Lung (tissue), 12 donors: ENCODE data around the gene NLGN1. TPM values are rescaled to one million over a fixed set of nuclear protein-coding genes. Genes with fewer than 3 reads are reported as not detected.

ENCODE experiments used
- ATAC-seq: fragments of 200-7000 bp; cut with Tn5 transposase; one replicate; pipeline ENCODE4 v1.9.1; 2020; ENCODE audit warnings: moderate number of reproducible peaks; ENCODE audit not compliant: insufficient read depth, low FRiP score
- DNase-seq, 3 donors: peaks; one replicate each; pipeline ENCODE4 v3.0.0-alpha.2; 2013 to 2017
- H3K27ac ChIP-seq, 2 donors: one replicate each; pipeline ENCODE4 v1.5.1; 2013; ENCODE audit warnings: mild to moderate bottlenecking in 2 of 2, moderate library complexity in 2 of 2, control low read depth in 1 of 2, inconsistent platforms in 1 of 2, low read depth in 1 of 2, low read length in 1 of 2
- H3K27me3 ChIP-seq, 3 donors: one replicate each; pipeline ENCODE4 v1.5.1; 2013; ENCODE audit warnings: low read length in 2 of 3; ENCODE audit not compliant: control insufficient read depth in 3 of 3, insufficient read depth in 3 of 3
- H3K36me3 ChIP-seq, 4 donors: one replicate each; pipeline ENCODE4 v1.5.1; 2013; ENCODE audit warnings: low read length in 4 of 4, mild to moderate bottlenecking in 1 of 4, moderate library complexity in 1 of 4; ENCODE audit not compliant: control insufficient read depth in 4 of 4, insufficient read depth in 4 of 4
- H3K4me1 ChIP-seq, 5 donors: one replicate each; pipeline ENCODE4 v1.5.1; 2013; ENCODE audit warnings: low read length in 5 of 5, mild to moderate bottlenecking in 2 of 5, moderate library complexity in 1 of 5; ENCODE audit not compliant: control insufficient read depth in 5 of 5, insufficient read depth in 5 of 5
- H3K4me3 ChIP-seq: one replicate; pipeline ENCODE4 v1.5.1; 2013; ENCODE audit warnings: mild to moderate bottlenecking, control low read depth, moderate library complexity
- H3K9ac ChIP-seq, 2 donors: one replicate each; pipeline ENCODE4 v1.5.1; 2013; ENCODE audit warnings: low read length in 2 of 2, control low read depth in 1 of 2; ENCODE audit not compliant: insufficient read depth in 1 of 2
- H3K9me3 ChIP-seq, 4 donors: one replicate each; pipeline ENCODE4 v1.5.1; 2013; ENCODE audit warnings: low read length in 3 of 4, mild to moderate bottlenecking in 1 of 4, moderate library complexity in 1 of 4; ENCODE audit not compliant: control insufficient read depth in 4 of 4, insufficient read depth in 3 of 4
- WGBS, 2 donors: extraction: QIAGEN DNeasy Blood & Tissue Kit; methylation state at CpG; one replicate each; pipeline ENCODE4 v1.1.7; 2013; 5-methylcytosine and 5-hydroxymethylcytosine counted together
- polyA plus RNA-seq, 2 donors: library from polyadenylated mRNA; stranded (reverse); fragments of 200-250 nt; gene quantifications; one replicate each; pipeline ENCODE4 v1.2.1, GENCODE V29; 2013
- total RNA-seq, 2 donors: library from RNA; depleted of rRNA in 1 of 2; stranded (reverse); fragments of >200 nt in 1 of 2; gene quantifications; one replicate each; pipeline ENCODE4 v1.2.1, GENCODE V29; 2014 to 2021
- TF ChIP-seq, protein P1 (sequence below): IDR thresholded peaks from 2 replicates; pipeline ENCODE4 v1.5.1; 2012; ENCODE audit warnings: mild to moderate bottlenecking; ENCODE audit errors: control extremely low read depth, extremely low read depth
- donor health status: control.
- donor health status: control.
- donor health status: Bipolar disorder and iron deficiency.
- donor health status: healthy.
- donor health status: DM: yes; HTN: yes; CAD: no.

The NLGN1 gene
- total and polyA plus RNA-seq, 4 donors: 0.24 to 22.2 (median 1.9) TPM

GRCh38 chr3:174270841-174271240 is 873.3 kb downstream of the NLGN1 start:
- Histone ChIP-seq H3K27ac (no peak overlapping the region), H3K36me3 (no peaks in the 10 kb centered on the region), H3K9me3 (no peaks in the 10 kb centered on the region), H3K9ac (no peak overlapping the region), H3K27me3 (no peaks in the 10 kb centered on the region), H3K4me1 (no peaks in the 10 kb centered on the region), H3K4me3 (no peak overlapping the region)
- TF ChIP-seq, protein P1, sequence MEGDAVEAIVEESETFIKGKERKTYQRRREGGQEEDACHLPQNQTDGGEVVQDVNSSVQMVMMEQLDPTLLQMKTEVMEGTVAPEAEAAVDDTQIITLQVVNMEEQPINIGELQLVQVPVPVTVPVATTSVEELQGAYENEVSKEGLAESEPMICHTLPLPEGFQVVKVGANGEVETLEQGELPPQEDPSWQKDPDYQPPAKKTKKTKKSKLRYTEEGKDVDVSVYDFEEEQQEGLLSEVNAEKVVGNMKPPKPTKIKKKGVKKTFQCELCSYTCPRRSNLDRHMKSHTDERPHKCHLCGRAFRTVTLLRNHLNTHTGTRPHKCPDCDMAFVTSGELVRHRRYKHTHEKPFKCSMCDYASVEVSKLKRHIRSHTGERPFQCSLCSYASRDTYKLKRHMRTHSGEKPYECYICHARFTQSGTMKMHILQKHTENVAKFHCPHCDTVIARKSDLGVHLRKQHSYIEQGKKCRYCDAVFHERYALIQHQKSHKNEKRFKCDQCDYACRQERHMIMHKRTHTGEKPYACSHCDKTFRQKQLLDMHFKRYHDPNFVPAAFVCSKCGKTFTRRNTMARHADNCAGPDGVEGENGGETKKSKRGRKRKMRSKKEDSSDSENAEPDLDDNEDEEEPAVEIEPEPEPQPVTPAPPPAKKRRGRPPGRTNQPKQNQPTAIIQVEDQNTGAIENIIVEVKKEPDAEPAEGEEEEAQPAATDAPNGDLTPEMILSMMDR: no peak
- peak in 2 of 3 donors; percentile 73 for DNase-seq
- ATAC-seq: no peak
- WGBS, 2 donors: 73 to 85% methylated on average over 2 of the region's 2 CpGs

DNA sequence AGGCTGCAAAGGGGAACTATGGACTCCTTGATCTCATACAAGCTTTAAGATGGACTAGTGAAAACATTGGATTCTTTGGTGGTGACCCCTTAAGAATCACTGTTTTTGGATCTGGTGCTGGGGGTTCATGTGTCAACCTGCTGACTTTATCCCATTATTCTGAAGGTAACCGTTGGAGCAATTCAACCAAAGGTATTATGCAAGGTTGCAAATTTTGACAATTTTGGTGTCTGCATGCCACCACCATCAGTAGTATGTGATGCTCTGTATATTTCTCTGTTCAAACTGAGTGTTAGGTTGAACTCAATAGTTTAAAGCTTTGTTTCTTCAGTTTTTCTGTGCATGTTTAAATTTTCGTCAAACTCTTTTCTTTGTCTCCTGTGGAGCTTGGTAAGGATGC is 877.8 kb downstream of the NLGN1 start:
- 91 to 95% methylated on average over 2 of the region's 2 CpGs for WGBS, 2 donors
- no peak overlapping the region for H3K27ac ChIP-seq
- no peaks in the 10 kb centered on the region for H3K36me3 ChIP-seq
- no peak overlapping the region for H3K4me3 ChIP-seq
- DNase-seq (no peak), ATAC-seq (no peak)
- H3K27me3 ChIP-seq: no peaks in the 10 kb centered on the region
- H3K4me1 ChIP-seq: no peaks in the 10 kb centered on the region
- TF ChIP-seq, protein P1: no peak
- no peak overlapping the region for H3K9ac ChIP-seq
- H3K9me3 ChIP-seq: no peaks in the 10 kb centered on the region

GRCh38 chr3:174276826-174277225 is 879.3 kb downstream of the NLGN1 start:
- ATAC-seq (no peak), DNase-seq (no peak)
- H3K9me3 ChIP-seq: peaks cover 0 to 2% (median 0%) of the 10 kb centered on the region in 4 donors
- H3K4me1 ChIP-seq: no peaks in the 10 kb centered on the region
- H3K27ac ChIP-seq: no peak overlapping the region
- H3K4me3 ChIP-seq: no peak overlapping the region
- no peak overlapping the region for H3K9ac ChIP-seq
- no peaks in the 10 kb centered on the region for H3K27me3 ChIP-seq
- TF ChIP-seq, protein P1: no peak
- H3K36me3 ChIP-seq: peaks cover 0 to 5% (median 2%) of the 10 kb centered on the region in 4 donors
- 92 to 94% methylated on average over 3 of the region's 3 CpGs for WGBS, 2 donors

DNA sequence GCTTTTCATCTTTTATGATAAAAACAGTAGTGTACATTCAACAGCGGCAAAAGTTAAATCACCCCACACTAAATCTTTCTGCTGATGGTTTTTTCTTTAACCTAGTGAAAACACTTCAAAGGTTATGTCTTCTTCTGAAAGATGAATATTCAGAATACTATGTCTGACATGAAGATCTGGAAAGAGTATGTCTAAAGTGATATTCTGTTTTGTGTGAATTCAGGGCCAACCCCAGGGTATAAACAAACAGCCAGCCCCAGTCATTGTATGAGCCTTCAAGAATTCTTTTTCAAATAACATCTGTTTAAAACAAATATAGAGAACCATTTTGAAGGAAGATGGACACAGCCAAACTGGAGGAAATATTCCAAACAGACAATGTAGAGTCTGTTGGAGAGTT is 880.5 kb downstream of the NLGN1 start:
- Histone ChIP-seq H3K27ac (no peak overlapping the region), H3K9me3 (peaks cover 0 to 2% (median 0%) of the 10 kb centered on the region in 4 donors), H3K9ac (no peak overlapping the region), H3K36me3 (peaks cover 0 to 5% (median 2%) of the 10 kb centered on the region in 4 donors), H3K4me3 (no peak overlapping the region), H3K27me3 (no peaks in the 10 kb centered on the region), H3K4me1 (no peaks in the 10 kb centered on the region)
- TF ChIP-seq, protein P1: no peak
- ATAC-seq (no peak), DNase-seq (no peak)
- 0 to 48% methylated on average over 1 of the region's 1 CpG for WGBS, 2 donors
